ENCODE results near the gene MBNL2.

The MBNL2 gene

DNA sequence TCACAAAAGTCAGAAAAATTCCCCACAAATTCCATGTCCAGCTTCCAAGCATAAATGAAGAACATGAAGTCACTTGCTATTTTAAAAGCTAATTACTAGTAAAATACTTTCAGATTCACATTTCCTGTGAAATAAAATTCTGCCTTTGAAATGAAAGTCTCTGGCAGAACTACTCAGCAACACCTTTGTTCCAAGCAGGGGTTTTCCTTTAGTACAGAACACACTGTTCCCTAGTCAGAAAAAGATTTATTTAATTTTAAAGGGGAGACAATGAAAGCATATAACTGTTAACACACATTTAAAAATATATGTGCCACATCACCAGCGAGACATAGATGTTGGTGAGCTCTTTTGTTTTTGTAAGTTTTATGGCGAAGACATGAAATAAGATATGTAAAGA, 185.4 kb downstream of the MBNL2 start:
- no peak for TF ChIP-seq CTCF (IDR thresholded peaks at IDR 0.05; ENCODE audit: low read depth, low read length)
- no peak for TF ChIP-seq EZH2phosphoT487 (IDR thresholded peaks at IDR 0.05; ENCODE audit: low read depth)

DNA sequence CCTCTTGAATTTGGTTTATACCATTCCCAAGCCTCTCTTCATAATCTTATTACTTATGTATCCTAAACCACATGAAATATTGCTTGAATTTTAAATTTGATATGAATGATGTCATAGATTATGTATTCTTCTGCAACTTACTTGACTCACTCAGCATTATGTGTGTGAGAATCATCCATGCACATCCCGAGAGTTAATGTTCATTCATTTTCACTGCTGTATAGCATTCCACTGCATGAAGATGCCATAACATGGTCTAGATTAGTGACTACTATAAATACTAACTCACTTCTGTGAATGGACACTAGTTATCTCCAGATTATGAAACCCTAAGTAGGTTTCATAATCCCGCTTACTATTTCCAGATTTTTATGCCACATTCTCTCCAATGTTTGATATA, 186.8 kb downstream of the MBNL2 start:
- H3K27ac ChIP-seq (ENCODE audit: low read length), result no peak overlapping the region
- no peaks in the 10 kb centered on the region for H4K20me1 ChIP-seq (ENCODE audit: insufficient read depth, low read length)
- no peak overlapping the region for H3K4me3 ChIP-seq (ENCODE audit: low read length)
- H3K9me3 ChIP-seq (ENCODE audit: insufficient read depth, low read length), result no peaks in the 10 kb centered on the region
- H3K27me3 ChIP-seq (ENCODE audit: low read depth, low read length), result peaks cover 10% of the 10 kb centered on the region; the same call in 1 of the 2 replicates
- no peaks in the 10 kb centered on the region for H3K79me2 ChIP-seq (ENCODE audit: low read length)
- H3K36me3 ChIP-seq (replicated peaks; ENCODE audit: low read depth, low read length), result no peaks in the 10 kb centered on the region
- no peak overlapping the region for H2AFZ ChIP-seq (ENCODE audit: low read depth, low read length)
- H3K9ac ChIP-seq (ENCODE audit: low read length), result no peak overlapping the region
- H3K4me1 ChIP-seq (ENCODE audit: low read length), result no peaks in the 10 kb centered on the region
- H3K4me2 ChIP-seq (ENCODE audit: low read length), result no peak overlapping the region
- TF ChIP-seq CTCF (IDR thresholded peaks at IDR 0.05; ENCODE audit: low read depth, low read length) (no peak), EZH2phosphoT487 (IDR thresholded peaks at IDR 0.05; ENCODE audit: low read depth) (no peak)

More for the DNA sequence above, 185.4 kb downstream of the MBNL2 start:
- Histone ChIP-seq H3K4me3 (ENCODE audit: low read length) (no peak overlapping the region), H3K36me3 (replicated peaks; ENCODE audit: low read depth, low read length) (no peaks in the 10 kb centered on the region), H3K4me1 (ENCODE audit: low read length) (no peaks in the 10 kb centered on the region), H4K20me1 (ENCODE audit: insufficient read depth, low read length) (no peaks in the 10 kb centered on the region), H3K27ac (ENCODE audit: low read length) (no peak overlapping the region), H3K4me2 (ENCODE audit: low read length) (no peak overlapping the region), H3K27me3 (ENCODE audit: low read depth, low read length) (peaks cover 10% of the 10 kb centered on the region; the same call in 1 of the 2 replicates), H2AFZ (ENCODE audit: low read depth, low read length) (no peak overlapping the region), H3K9me3 (ENCODE audit: insufficient read depth, low read length) (no peaks in the 10 kb centered on the region), H3K9ac (ENCODE audit: low read length) (no peak overlapping the region), H3K79me2 (ENCODE audit: low read length) (no peaks in the 10 kb centered on the region)

- Histone ChIP-seq H3K4me1 (ENCODE audit: low read length) (no peaks in the 10 kb centered on the region), H3K79me2 (ENCODE audit: low read length) (no peaks in the 10 kb centered on the region), H3K9ac (ENCODE audit: low read length) (no peak overlapping the region), H3K27ac (ENCODE audit: low read length) (no peak overlapping the region), H3K27me3 (ENCODE audit: low read depth, low read length) (peaks cover 6% of the 10 kb centered on the region; the same call in 1 of the 2 replicates), H3K36me3 (replicated peaks; ENCODE audit: low read depth, low read length) (no peaks in the 10 kb centered on the region), H3K4me2 (ENCODE audit: low read length) (no peak overlapping the region), H3K4me3 (ENCODE audit: low read length) (no peak overlapping the region), H3K9me3 (ENCODE audit: insufficient read depth, low read length) (no peaks in the 10 kb centered on the region), H4K20me1 (ENCODE audit: insufficient read depth, low read length) (no peaks in the 10 kb centered on the region), H2AFZ (ENCODE audit: low read depth, low read length) (no peak overlapping the region)
- TF ChIP-seq CTCF (IDR thresholded peaks at IDR 0.05; ENCODE audit: low read depth, low read length) (no peak), EZH2phosphoT487 (IDR thresholded peaks at IDR 0.05; ENCODE audit: low read depth) (no peak)
Observed at GRCh38 chr13:97411984-97412383, 189.9 kb downstream of the MBNL2 start.

- Histone ChIP-seq H2AFZ (ENCODE audit: low read depth, low read length) (no peak overlapping the region), H3K27ac (ENCODE audit: low read length) (no peak overlapping the region), H3K27me3 (ENCODE audit: low read depth, low read length) (no peaks in the 10 kb centered on the region), H3K36me3 (replicated peaks; ENCODE audit: low read depth, low read length) (no peaks in the 10 kb centered on the region), H3K4me2 (ENCODE audit: low read length) (no peak overlapping the region), H3K9me3 (ENCODE audit: insufficient read depth, low read length) (no peaks in the 10 kb centered on the region), H4K20me1 (ENCODE audit: insufficient read depth, low read length) (no peaks in the 10 kb centered on the region), H3K9ac (ENCODE audit: low read length) (no peak overlapping the region), H3K4me3 (ENCODE audit: low read length) (no peak overlapping the region), H3K79me2 (ENCODE audit: low read length) (no peaks in the 10 kb centered on the region), H3K4me1 (ENCODE audit: low read length) (no peaks in the 10 kb centered on the region)
- no peak for TF ChIP-seq EZH2phosphoT487 (IDR thresholded peaks at IDR 0.05; ENCODE audit: low read depth)
- TF ChIP-seq CTCF (IDR thresholded peaks at IDR 0.05; ENCODE audit: low read depth, low read length), result no peak
Observed at GRCh38 chr13:97413694-97414093, 191.6 kb downstream of the MBNL2 start.
